HG02885 (cell line): ENCODE data around the gene MAP2K5.

Experiments
- ATAC-seq: cut with Tn5 transposase; IDR thresholded peaks from one replicate; pipeline ENCODE4 v1.9.1; 2021; ENCODE audit warnings: mild to moderate bottlenecking; ENCODE audit not compliant: unreplicated experiment, poor library complexity

The MAP2K5 gene

GRCh38 chr15:67774626-67775025 lies 232.1 kb downstream of the MAP2K5 start:
- no peak for ATAC-seq

- no peak for ATAC-seq
These were observed 232.7 kb downstream of the MAP2K5 start for GRCh38 chr15:67775250-67775649.

- ATAC-seq, result no peak
These were observed 233.5 kb downstream of the MAP2K5 start for GRCh38 chr15:67775998-67776397.

GRCh38 chr15:67776600-67776999 lies 234.1 kb downstream of the MAP2K5 start:
- ATAC-seq, result no peak

GRCh38 chr15:67777071-67777470 lies 234.6 kb downstream of the MAP2K5 start:
- no peak for ATAC-seq

GRCh38 chr15:67777773-67778172 lies 235.3 kb downstream of the MAP2K5 start:
- ATAC-seq, result no peak

GRCh38 chr15:67778968-67779548 lies 236.6 kb downstream of the MAP2K5 start:
- no peak for ATAC-seq

GRCh38 chr15:67779549-67780111 lies 237.1 kb downstream of the MAP2K5 start:
- no peak for ATAC-seq

- no peak for ATAC-seq
These were observed 238.6 kb downstream of the MAP2K5 start for GRCh38 chr15:67781061-67781460.

- ATAC-seq, result no peak
These were observed 239.6 kb downstream of the MAP2K5 start for GRCh38 chr15:67781907-67782690.

GRCh38 chr15:67782691-67782991 lies 240.1 kb downstream of the MAP2K5 start:
- no peak for ATAC-seq

GRCh38 chr15:67783303-67783702 lies 240.8 kb downstream of the MAP2K5 start:
- peak; percentile 44 for ATAC-seq

GRCh38 chr15:67784090-67784781 lies 241.7 kb downstream of the MAP2K5 start:
- ATAC-seq, result peak; percentile 90

GRCh38 chr15:67784856-67785430 lies 242.4 kb downstream of the MAP2K5 start:
- ATAC-seq, result peak; percentile 14

GRCh38 chr15:67785431-67785830 lies 242.9 kb downstream of the MAP2K5 start:
- ATAC-seq, result no peak

GRCh38 chr15:67786646-67787045 lies 244.1 kb downstream of the MAP2K5 start:
- no peak for ATAC-seq

GRCh38 chr15:67788986-67789385 lies 246.5 kb downstream of the MAP2K5 start:
- ATAC-seq, result no peak

GRCh38 chr15:67790610-67791319 lies 248.3 kb downstream of the MAP2K5 start:
- ATAC-seq, result no peak

- no peak for ATAC-seq
These were observed 249.9 kb downstream of the MAP2K5 start for GRCh38 chr15:67792250-67792942.
